HG02678 (cell line): ENCODE results near the gene HHATL.

Source experiments
- ATAC-seq: cut with Tn5 transposase; IDR thresholded peaks from one replicate; pipeline ENCODE4 v1.9.1; 2021; ENCODE audit warnings: mild to moderate bottlenecking, moderate library complexity; ENCODE audit not compliant: unreplicated experiment

The HHATL gene

GRCh38 chr3:42666577-42666998 lies 36.0 kb downstream of the HHATL start:
- no peak for ATAC-seq

- ATAC-seq = no peak
These were observed 36.6 kb downstream of the HHATL start for GRCh38 chr3:42666022-42666421.

- no peak for ATAC-seq
These were observed 37.3 kb downstream of the HHATL start for GRCh38 chr3:42665050-42665878.

GRCh38 chr3:42664438-42664803 lies 38.2 kb downstream of the HHATL start:
- ATAC-seq = no peak

- peak; percentile 63 for ATAC-seq
These were observed 38.8 kb downstream of the HHATL start for GRCh38 chr3:42663581-42664437.

- ATAC-seq = no peak
These were observed 39.6 kb downstream of the HHATL start for GRCh38 chr3:42662813-42663535.

GRCh38 chr3:42662037-42662812 lies 40.4 kb downstream of the HHATL start:
- ATAC-seq = no peak

GRCh38 chr3:42661593-42662022 lies 41.0 kb downstream of the HHATL start:
- no peak for ATAC-seq

GRCh38 chr3:42660898-42661297 lies 41.7 kb downstream of the HHATL start:
- no peak for ATAC-seq

- ATAC-seq = no peak
These were observed 42.4 kb downstream of the HHATL start for GRCh38 chr3:42660131-42660715.

- no peak for ATAC-seq
These were observed 43.0 kb downstream of the HHATL start for GRCh38 chr3:42659451-42660130.

- no peak for ATAC-seq
These were observed 43.7 kb downstream of the HHATL start for GRCh38 chr3:42658771-42659390.

- no peak for ATAC-seq
These were observed 44.4 kb downstream of the HHATL start for GRCh38 chr3:42658091-42658770.

GRCh38 chr3:42657675-42658074 lies 44.9 kb downstream of the HHATL start:
- ATAC-seq = no peak

- no peak for ATAC-seq
These were observed 45.7 kb downstream of the HHATL start for GRCh38 chr3:42656680-42657610.

GRCh38 chr3:42655980-42656679 lies 46.5 kb downstream of the HHATL start:
- ATAC-seq = no peak

GRCh38 chr3:42655331-42655888 lies 47.2 kb downstream of the HHATL start:
- ATAC-seq = no peak
